GM12801 (cell line): Measurements from ENCODE around the gene VTN.

Source experiments
- TF ChIP-seq, protein P1 (sequence below): IDR thresholded peaks from one replicate; pipeline ENCODE4 v1.5.1; 2011; ENCODE audit warnings: control low read depth; ENCODE audit not compliant: insufficient read length; ENCODE audit errors: extremely low read depth

VTN gene

GRCh38 chr17:28402224-28402630 is 32.1 kb upstream of the VTN start:
- TF ChIP-seq, protein P1, sequence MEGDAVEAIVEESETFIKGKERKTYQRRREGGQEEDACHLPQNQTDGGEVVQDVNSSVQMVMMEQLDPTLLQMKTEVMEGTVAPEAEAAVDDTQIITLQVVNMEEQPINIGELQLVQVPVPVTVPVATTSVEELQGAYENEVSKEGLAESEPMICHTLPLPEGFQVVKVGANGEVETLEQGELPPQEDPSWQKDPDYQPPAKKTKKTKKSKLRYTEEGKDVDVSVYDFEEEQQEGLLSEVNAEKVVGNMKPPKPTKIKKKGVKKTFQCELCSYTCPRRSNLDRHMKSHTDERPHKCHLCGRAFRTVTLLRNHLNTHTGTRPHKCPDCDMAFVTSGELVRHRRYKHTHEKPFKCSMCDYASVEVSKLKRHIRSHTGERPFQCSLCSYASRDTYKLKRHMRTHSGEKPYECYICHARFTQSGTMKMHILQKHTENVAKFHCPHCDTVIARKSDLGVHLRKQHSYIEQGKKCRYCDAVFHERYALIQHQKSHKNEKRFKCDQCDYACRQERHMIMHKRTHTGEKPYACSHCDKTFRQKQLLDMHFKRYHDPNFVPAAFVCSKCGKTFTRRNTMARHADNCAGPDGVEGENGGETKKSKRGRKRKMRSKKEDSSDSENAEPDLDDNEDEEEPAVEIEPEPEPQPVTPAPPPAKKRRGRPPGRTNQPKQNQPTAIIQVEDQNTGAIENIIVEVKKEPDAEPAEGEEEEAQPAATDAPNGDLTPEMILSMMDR, result no peak

- TF ChIP-seq, protein P1, result no peak
Observed at GRCh38 chr17:28399808-28400207, 29.7 kb upstream of the VTN start.

DNA sequence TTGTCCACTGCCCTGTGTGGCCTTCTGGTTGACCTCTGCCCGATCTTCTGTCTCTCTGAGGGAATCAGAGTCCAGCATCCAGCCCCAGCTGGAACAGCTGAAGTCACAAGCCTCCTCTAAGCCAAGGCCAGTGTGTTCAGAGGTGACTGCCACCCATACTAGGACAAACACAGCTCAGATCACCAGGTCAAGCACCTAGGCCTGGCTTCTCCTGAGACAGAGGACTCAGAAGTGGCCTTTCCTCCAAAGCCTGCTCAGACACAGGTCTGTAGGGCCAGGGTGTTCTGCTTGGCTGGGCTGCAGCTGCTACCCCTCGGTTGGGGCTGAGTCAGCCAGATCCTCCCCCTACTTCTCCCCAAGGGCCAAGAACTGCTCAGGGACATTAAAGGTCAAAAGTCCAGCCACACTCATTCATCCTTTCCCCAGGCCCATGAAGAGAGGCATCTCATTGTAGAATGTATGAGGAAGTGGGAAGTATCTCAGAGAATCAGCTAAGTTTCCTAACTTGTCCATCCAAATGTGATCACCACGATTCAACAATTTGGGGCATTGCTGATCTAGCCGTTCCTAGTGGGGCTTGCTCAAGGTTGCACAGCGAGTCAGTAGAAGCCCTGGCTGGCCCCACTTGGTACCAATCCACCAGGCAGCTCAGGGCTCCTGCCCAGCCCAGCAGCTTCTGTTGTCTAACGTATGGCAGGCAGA is 28.3 kb upstream of the VTN start:
- TF ChIP-seq, protein P1, result no peak

DNA sequence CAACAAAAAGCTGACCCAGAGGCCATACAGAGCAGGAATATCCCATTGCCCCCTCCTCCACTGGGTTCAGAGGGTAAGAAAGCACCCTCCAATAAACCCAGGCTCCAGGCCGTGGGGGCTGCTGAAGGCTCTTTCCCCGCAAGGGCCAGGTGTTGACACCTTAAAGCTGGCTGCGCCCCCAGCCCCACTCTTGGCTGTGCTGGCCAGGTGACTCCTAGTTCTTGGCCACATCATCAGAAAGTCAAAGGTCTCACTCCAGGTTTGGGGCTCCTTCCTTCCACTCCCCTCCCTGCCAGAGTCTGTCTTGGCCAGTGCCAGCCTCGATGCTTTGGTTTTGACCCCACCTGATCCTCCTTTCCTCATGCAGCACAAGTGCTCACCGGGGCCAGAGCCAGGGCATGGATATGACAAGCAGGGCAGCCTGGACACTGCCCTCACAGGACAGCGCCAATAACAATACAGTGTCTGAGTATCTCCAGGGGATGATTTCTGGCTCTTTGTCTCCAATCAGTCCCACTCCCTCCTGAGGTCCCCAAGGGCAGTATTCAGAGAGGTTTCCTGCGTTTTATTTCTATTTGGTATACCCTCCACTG is 27.7 kb upstream of the VTN start:
- TF ChIP-seq, protein P1, result no peak

- TF ChIP-seq, protein P1, result no peak
Observed at GRCh38 chr17:28397275-28397674, 27.2 kb upstream of the VTN start.

- TF ChIP-seq, protein P1, result no peak
Observed at GRCh38 chr17:28396635-28397239, 26.6 kb upstream of the VTN start.

DNA sequence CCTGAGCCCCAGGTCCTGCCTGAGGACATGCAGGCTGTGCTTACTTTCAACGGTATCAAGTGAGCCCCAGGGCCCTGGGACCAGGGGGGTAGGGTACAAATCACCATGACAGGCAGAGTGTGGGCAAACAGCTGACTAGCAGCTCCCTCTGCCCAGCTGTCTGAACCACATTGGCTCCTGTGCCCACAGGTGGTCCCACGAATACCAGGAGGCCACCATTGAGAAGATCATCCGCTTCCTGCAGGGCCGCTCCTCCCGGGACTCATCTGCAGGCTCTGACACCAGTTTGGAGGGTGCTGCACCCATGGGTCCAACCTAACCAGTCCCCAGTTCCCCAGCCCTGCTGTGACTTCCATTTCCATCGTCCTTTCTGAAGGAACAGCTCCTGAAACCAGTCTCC is 25.9 kb upstream of the VTN start:
- TF ChIP-seq, protein P1, result no peak
